GM10847 (cell line): ENCODE data around the gene RACGAP1.

ENCODE experiments used
- POLR2A ChIP-seq: IDR thresholded peaks from 2 replicates; pipeline ENCODE4 v1.6.1; 2011; ENCODE audit not compliant: insufficient read length; ENCODE audit errors: extremely low read depth

RACGAP1 gene

GRCh38 chr12:49962861-49963765 lies 62.2 kb downstream of the RACGAP1 start:
- TF ChIP-seq POLR2A, result no peak

- no peak for TF ChIP-seq POLR2A
These were observed 63.1 kb downstream of the RACGAP1 start for GRCh38 chr12:49961993-49962764.

GRCh38 chr12:49961111-49961922 lies 64.0 kb downstream of the RACGAP1 start, which contains the start of gene AQP5:
TSS of gene AQP5 (plus strand) at chr12:49961872. CDS start at chr12:49962018, 146 bp downstream.
- TF ChIP-seq POLR2A, result no peak

GRCh38 chr12:49960474-49961110 lies 64.7 kb downstream of the RACGAP1 start:
- TF ChIP-seq POLR2A, result no peak

GRCh38 chr12:49959685-49960473 lies 65.4 kb downstream of the RACGAP1 start:
- TF ChIP-seq POLR2A, result no peak

- TF ChIP-seq POLR2A, result no peak
These were observed 67.7 kb downstream of the RACGAP1 start for GRCh38 chr12:49957570-49957967.

- TF ChIP-seq POLR2A, result no peak
These were observed 68.4 kb downstream of the RACGAP1 start for GRCh38 chr12:49956663-49957569.

- no peak for TF ChIP-seq POLR2A
These were observed 69.2 kb downstream of the RACGAP1 start for GRCh38 chr12:49955899-49956662.

GRCh38 chr12:49954863-49955830 lies 70.1 kb downstream of the RACGAP1 start:
- TF ChIP-seq POLR2A, result no peak

- TF ChIP-seq POLR2A, result no peak
These were observed 71.1 kb downstream of the RACGAP1 start for GRCh38 chr12:49953961-49954846.
